ENCODE measurements around the gene ADRA1B.

The ADRA1B gene

GRCh38 chr5:159990506-159990905 lies 74.2 kb downstream of the ADRA1B start:
- no peak overlapping the region for H3K18ac ChIP-seq (ENCODE audit: low read length)
- H2BK15ac ChIP-seq (replicated peaks; ENCODE audit: low read depth) = no peak overlapping the region
- no peak overlapping the region for H3K27ac ChIP-seq (ENCODE audit: low read depth, low read length)
- no peak overlapping the region for H3K56ac ChIP-seq (ENCODE audit: low read length)
- no peak overlapping the region for H4K5ac ChIP-seq (ENCODE audit: low read length)
- no peaks in the 10 kb centered on the region for H3K79me2 ChIP-seq (ENCODE audit: control insufficient read depth, insufficient read depth, low read length)
- H3K4me3 ChIP-seq (ENCODE audit: low read length) = no peak overlapping the region
- no peak overlapping the region for H2AK5ac ChIP-seq (ENCODE audit: low read length)
- no peak overlapping the region for H4K8ac ChIP-seq (ENCODE audit: low read depth, low read length)
- no peak overlapping the region for H3K4ac ChIP-seq (ENCODE audit: low read depth, low read length)
- H3K9ac ChIP-seq (ENCODE audit: low read length) = no peak overlapping the region
- H3K79me1 ChIP-seq (ENCODE audit: low read length) = no peaks in the 10 kb centered on the region
- H3K27me3 ChIP-seq (ENCODE audit: insufficient read depth, low read length, poor library complexity) = peaks cover 5% of the 10 kb centered on the region
- no CpG with 5 or more reads among the region's 2 CpGs for WGBS (ENCODE audit: extremely low coverage, insufficient coverage, low lambda C conversion rate)
- H3K36me3 ChIP-seq (ENCODE audit: control insufficient read depth, insufficient read depth, low read length) = no peaks in the 10 kb centered on the region
- DNase-seq = no peak
- no peak overlapping the region for H3K23ac ChIP-seq (ENCODE audit: low read length)
- H2BK5ac ChIP-seq (ENCODE audit: low read length) = no peak overlapping the region
- no peak overlapping the region for H2BK120ac ChIP-seq (ENCODE audit: low read depth, low read length)
- no peak overlapping the region for H3K4me2 ChIP-seq (ENCODE audit: low read length)
- no peaks in the 10 kb centered on the region for H3K4me1 ChIP-seq (ENCODE audit: control insufficient read depth, low read depth, low read length)

- Histone ChIP-seq H3K79me1 (ENCODE audit: low read length) (no peaks in the 10 kb centered on the region), H3K18ac (ENCODE audit: low read length) (no peak overlapping the region), H4K8ac (ENCODE audit: low read depth, low read length) (no peak overlapping the region), H2AK5ac (ENCODE audit: low read length) (no peak overlapping the region), H2BK15ac (replicated peaks; ENCODE audit: low read depth) (no peak overlapping the region), H3K4me3 (ENCODE audit: low read length) (no peak overlapping the region), H3K79me2 (ENCODE audit: control insufficient read depth, insufficient read depth, low read length) (no peaks in the 10 kb centered on the region), H3K56ac (ENCODE audit: low read length) (no peak overlapping the region), H3K4me2 (ENCODE audit: low read length) (no peak overlapping the region), H2BK5ac (ENCODE audit: low read length) (no peak overlapping the region), H4K5ac (ENCODE audit: low read length) (no peak overlapping the region), H3K23ac (ENCODE audit: low read length) (no peak overlapping the region), H2BK120ac (ENCODE audit: low read depth, low read length) (no peak overlapping the region), H3K27me3 (ENCODE audit: insufficient read depth, low read length, poor library complexity) (no peaks in the 10 kb centered on the region), H3K9ac (ENCODE audit: low read length) (no peak overlapping the region), H3K4ac (ENCODE audit: low read depth, low read length) (no peak overlapping the region), H3K27ac (ENCODE audit: low read depth, low read length) (no peak overlapping the region), H3K4me1 (ENCODE audit: control insufficient read depth, low read depth, low read length) (no peaks in the 10 kb centered on the region), H3K36me3 (ENCODE audit: control insufficient read depth, insufficient read depth, low read length) (no peaks in the 10 kb centered on the region)
- WGBS (ENCODE audit: extremely low coverage, insufficient coverage, low lambda C conversion rate) = no CpG with 5 or more reads among the region's 1 CpG
- no peak for DNase-seq
Measured at GRCh38 chr5:159992566-159992965, 76.3 kb downstream of the ADRA1B start.

GRCh38 chr5:159993194-159993593 lies 76.9 kb downstream of the ADRA1B start:
- Histone ChIP-seq H3K27ac (ENCODE audit: low read depth, low read length) (no peak overlapping the region), H2BK15ac (replicated peaks; ENCODE audit: low read depth) (no peak overlapping the region), H3K4me1 (ENCODE audit: control insufficient read depth, low read depth, low read length) (no peaks in the 10 kb centered on the region), H3K56ac (ENCODE audit: low read length) (no peak overlapping the region), H3K4me3 (ENCODE audit: low read length) (no peak overlapping the region), H3K79me1 (ENCODE audit: low read length) (no peaks in the 10 kb centered on the region), H3K23ac (ENCODE audit: low read length) (no peak overlapping the region), H3K4me2 (ENCODE audit: low read length) (no peak overlapping the region), H3K18ac (ENCODE audit: low read length) (no peak overlapping the region), H3K9ac (ENCODE audit: low read length) (no peak overlapping the region), H4K5ac (ENCODE audit: low read length) (no peak overlapping the region), H3K79me2 (ENCODE audit: control insufficient read depth, insufficient read depth, low read length) (no peaks in the 10 kb centered on the region), H3K36me3 (ENCODE audit: control insufficient read depth, insufficient read depth, low read length) (no peaks in the 10 kb centered on the region), H2BK5ac (ENCODE audit: low read length) (no peak overlapping the region), H3K4ac (ENCODE audit: low read depth, low read length) (no peak overlapping the region), H3K27me3 (ENCODE audit: insufficient read depth, low read length, poor library complexity) (no peaks in the 10 kb centered on the region), H2BK120ac (ENCODE audit: low read depth, low read length) (no peak overlapping the region), H2AK5ac (ENCODE audit: low read length) (no peak overlapping the region), H4K8ac (ENCODE audit: low read depth, low read length) (no peak overlapping the region)
- WGBS (ENCODE audit: extremely low coverage, insufficient coverage, low lambda C conversion rate) = no CpG with 5 or more reads among the region's 2 CpGs
- DNase-seq = no peak

- H3K27me3 ChIP-seq (ENCODE audit: insufficient read depth, low read length, poor library complexity) = no peaks in the 10 kb centered on the region
- H3K79me2 ChIP-seq (ENCODE audit: control insufficient read depth, insufficient read depth, low read length) = no peaks in the 10 kb centered on the region
- H3K56ac ChIP-seq (ENCODE audit: low read length) = no peak overlapping the region
- H3K9ac ChIP-seq (ENCODE audit: low read length) = no peak overlapping the region
- H2BK120ac ChIP-seq (ENCODE audit: low read depth, low read length) = no peak overlapping the region
- no peak overlapping the region for H3K18ac ChIP-seq (ENCODE audit: low read length)
- H4K8ac ChIP-seq (ENCODE audit: low read depth, low read length) = no peak overlapping the region
- H3K23ac ChIP-seq (ENCODE audit: low read length) = no peak overlapping the region
- no peak overlapping the region for H3K4me2 ChIP-seq (ENCODE audit: low read length)
- no peak overlapping the region for H2BK5ac ChIP-seq (ENCODE audit: low read length)
- no peak overlapping the region for H4K5ac ChIP-seq (ENCODE audit: low read length)
- no peak overlapping the region for H3K27ac ChIP-seq (ENCODE audit: low read depth, low read length)
- no peaks in the 10 kb centered on the region for H3K36me3 ChIP-seq (ENCODE audit: control insufficient read depth, insufficient read depth, low read length)
- H3K4me1 ChIP-seq (ENCODE audit: control insufficient read depth, low read depth, low read length) = no peaks in the 10 kb centered on the region
- H3K79me1 ChIP-seq (ENCODE audit: low read length) = no peaks in the 10 kb centered on the region
- no peak overlapping the region for H2BK15ac ChIP-seq (replicated peaks; ENCODE audit: low read depth)
- H3K4me3 ChIP-seq (ENCODE audit: low read length) = no peak overlapping the region
- no peak overlapping the region for H2AK5ac ChIP-seq (ENCODE audit: low read length)
- no peak for DNase-seq
- H3K4ac ChIP-seq (ENCODE audit: low read depth, low read length) = no peak overlapping the region
- WGBS (ENCODE audit: extremely low coverage, insufficient coverage, low lambda C conversion rate) = no CpG with 5 or more reads among the region's 3 CpGs
Measured at GRCh38 chr5:159995907-159996306, 79.6 kb downstream of the ADRA1B start.

GRCh38 chr5:160001457-160001856 lies 85.2 kb downstream of the ADRA1B start:
- no CpG with 5 or more reads among the region's 3 CpGs for WGBS (ENCODE audit: extremely low coverage, insufficient coverage, low lambda C conversion rate)
- Histone ChIP-seq H3K56ac (ENCODE audit: low read length) (no peak overlapping the region), H3K27ac (ENCODE audit: low read depth, low read length) (no peak overlapping the region)

GRCh38 chr5:160007514-160007913 lies 91.2 kb downstream of the ADRA1B start:
- Histone ChIP-seq H3K27ac (ENCODE audit: low read depth, low read length) (no peak overlapping the region), H4K5ac (ENCODE audit: low read length) (no peak overlapping the region), H2AK5ac (ENCODE audit: low read length) (no peak overlapping the region), H3K4me1 (ENCODE audit: control insufficient read depth, low read depth, low read length) (no peaks in the 10 kb centered on the region), H3K79me2 (ENCODE audit: control insufficient read depth, insufficient read depth, low read length) (peaks cover 14% of the 10 kb centered on the region), H3K9ac (ENCODE audit: low read length) (no peak overlapping the region), H3K56ac (ENCODE audit: low read length) (no peak overlapping the region), H3K27me3 (ENCODE audit: insufficient read depth, low read length, poor library complexity) (no peaks in the 10 kb centered on the region), H3K4ac (ENCODE audit: low read depth, low read length) (no peak overlapping the region), H3K4me3 (ENCODE audit: low read length) (no peak overlapping the region), H3K79me1 (ENCODE audit: low read length) (peaks cover 10% of the 10 kb centered on the region), H4K8ac (ENCODE audit: low read depth, low read length) (no peak overlapping the region), H2BK5ac (ENCODE audit: low read length) (no peak overlapping the region), H3K4me2 (ENCODE audit: low read length) (no peak overlapping the region), H2BK15ac (replicated peaks; ENCODE audit: low read depth) (no peak overlapping the region), H3K23ac (ENCODE audit: low read length) (no peak overlapping the region), H2BK120ac (ENCODE audit: low read depth, low read length) (no peak overlapping the region), H3K36me3 (ENCODE audit: control insufficient read depth, insufficient read depth, low read length) (no peaks in the 10 kb centered on the region), H3K18ac (ENCODE audit: low read length) (no peak overlapping the region)
- DNase-seq = no peak
- no CpG with 5 or more reads among the region's 3 CpGs for WGBS (ENCODE audit: extremely low coverage, insufficient coverage, low lambda C conversion rate)

More at GRCh38 chr5:160001457-160001856, 85.2 kb downstream of the ADRA1B start:
- Histone ChIP-seq H2BK120ac (ENCODE audit: low read depth, low read length) (no peak overlapping the region), H3K4me2 (ENCODE audit: low read length) (no peak overlapping the region), H3K4ac (ENCODE audit: low read depth, low read length) (no peak overlapping the region), H3K9ac (ENCODE audit: low read length) (no peak overlapping the region), H3K79me2 (ENCODE audit: control insufficient read depth, insufficient read depth, low read length) (no peaks in the 10 kb centered on the region), H4K8ac (ENCODE audit: low read depth, low read length) (no peak overlapping the region), H2BK15ac (replicated peaks; ENCODE audit: low read depth) (no peak overlapping the region), H3K18ac (ENCODE audit: low read length) (no peak overlapping the region), H3K36me3 (ENCODE audit: control insufficient read depth, insufficient read depth, low read length) (no peaks in the 10 kb centered on the region), H2BK5ac (ENCODE audit: low read length) (no peak overlapping the region), H3K27me3 (ENCODE audit: insufficient read depth, low read length, poor library complexity) (no peaks in the 10 kb centered on the region), H2AK5ac (ENCODE audit: low read length) (no peak overlapping the region), H3K4me1 (ENCODE audit: control insufficient read depth, low read depth, low read length) (no peaks in the 10 kb centered on the region), H4K5ac (ENCODE audit: low read length) (no peak overlapping the region), H3K4me3 (ENCODE audit: low read length) (no peak overlapping the region), H3K23ac (ENCODE audit: low read length) (no peak overlapping the region), H3K79me1 (ENCODE audit: low read length) (no peaks in the 10 kb centered on the region)
- DNase-seq = no peak

All from mesendoderm (in vitro differentiated cells).